Hepatic stellate cell (primary cell): ENCODE measurements around the gene FBRSL1.
A peak's percentile ranks its signal among the peaks of the same experiment; 100 is the strongest.

Experiments
- DNase-seq: peaks from one replicate; pipeline ENCODE4 v3.0.0; 2011; ENCODE audit warnings: low spot score

The FBRSL1 gene

GRCh38 chr12:132497514-132498405 lies 7.8 kb downstream of the FBRSL1 start:
- no peak for DNase-seq

GRCh38 chr12:132498931-132499330 lies 9.0 kb downstream of the FBRSL1 start:
- DNase-seq, result no peak

GRCh38 chr12:132500142-132500855 lies 10.3 kb downstream of the FBRSL1 start:
- DNase-seq, result no peak

GRCh38 chr12:132500856-132501180 lies 10.9 kb downstream of the FBRSL1 start:
- no peak for DNase-seq

- DNase-seq, result no peak
Observed at GRCh38 chr12:132501204-132501940, 11.4 kb downstream of the FBRSL1 start.

- no peak for DNase-seq
Observed at GRCh38 chr12:132502149-132502881, 12.4 kb downstream of the FBRSL1 start.

- DNase-seq, result no peak
Observed at GRCh38 chr12:132502882-132503193, 12.9 kb downstream of the FBRSL1 start.

GRCh38 chr12:132503618-132504204 lies 13.8 kb downstream of the FBRSL1 start:
- DNase-seq, result no peak

GRCh38 chr12:132505105-132505851 lies 15.3 kb downstream of the FBRSL1 start:
- no peak for DNase-seq

DNA sequence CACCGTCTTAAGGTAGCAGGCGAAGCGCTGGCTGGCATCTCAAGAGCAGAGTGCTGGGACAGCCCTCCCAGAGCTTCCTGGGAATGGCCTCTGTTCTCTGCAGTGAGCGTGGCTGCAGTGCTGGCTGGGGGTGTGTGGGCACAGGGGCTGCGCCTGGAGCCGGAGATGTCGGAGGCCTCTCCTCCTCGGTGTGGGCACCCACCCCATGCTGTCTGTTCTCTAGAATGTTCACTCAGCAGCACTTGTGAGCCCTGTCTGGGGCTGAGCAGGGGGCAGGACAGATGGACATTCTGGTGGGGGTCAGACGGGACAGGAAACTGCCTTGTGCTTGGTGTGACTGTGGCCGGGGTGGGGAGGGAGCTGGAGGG lies 15.9 kb downstream of the FBRSL1 start:
- DNase-seq, result no peak

GRCh38 chr12:132506328-132507160 lies 16.6 kb downstream of the FBRSL1 start:
- peak; percentile 97 for DNase-seq

- no peak for DNase-seq
Observed at GRCh38 chr12:132507161-132507538, 17.2 kb downstream of the FBRSL1 start.

GRCh38 chr12:132507656-132508490 lies 17.9 kb downstream of the FBRSL1 start:
- DNase-seq, result no peak

- DNase-seq, result no peak
Observed at GRCh38 chr12:132508491-132508740, 18.5 kb downstream of the FBRSL1 start.

DNA sequence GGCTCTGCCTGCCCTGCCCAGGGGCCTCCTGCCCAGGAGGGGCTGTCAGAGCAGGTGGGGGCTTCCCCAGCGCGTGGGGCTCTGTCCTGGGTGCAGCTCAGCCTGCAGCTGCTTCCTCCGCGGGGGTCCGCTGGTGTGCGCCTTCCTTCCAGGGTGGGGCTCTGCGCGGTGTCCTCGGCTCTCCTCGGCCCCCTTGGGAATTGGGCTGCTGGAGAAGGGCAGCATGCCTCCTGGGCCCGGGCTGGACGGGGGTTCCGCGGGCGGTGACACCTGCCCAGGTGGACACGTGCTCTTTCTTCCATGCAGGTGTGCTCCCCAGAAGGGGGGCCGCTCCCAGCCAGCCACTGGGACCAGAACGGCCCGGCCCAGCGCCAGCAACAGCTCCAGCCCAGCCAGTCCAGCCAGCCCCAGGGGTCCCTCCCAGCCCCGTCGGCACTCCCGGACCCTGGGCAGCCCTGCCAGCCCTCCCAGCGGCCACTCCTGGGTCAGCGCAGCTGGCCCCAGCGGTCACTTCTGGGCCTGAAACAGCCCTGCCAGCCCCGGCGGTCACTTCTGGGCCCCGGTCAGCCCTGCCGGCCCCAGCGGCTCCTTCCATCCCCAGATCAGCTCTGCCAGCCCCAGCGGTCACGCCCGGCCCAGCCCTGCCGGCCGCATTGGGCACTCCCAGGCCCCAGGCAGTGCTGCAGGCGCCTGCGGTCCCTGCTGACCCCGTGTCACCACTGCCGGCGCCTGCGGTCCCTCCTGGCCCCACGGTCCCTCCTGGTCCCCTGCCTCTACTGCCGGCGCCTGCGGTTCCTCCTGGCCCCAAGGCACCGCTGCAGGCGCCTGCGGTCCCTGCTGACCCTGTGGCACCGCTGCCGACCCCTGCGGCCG lies 19.1 kb downstream of the FBRSL1 start:
- no peak for DNase-seq

DNA sequence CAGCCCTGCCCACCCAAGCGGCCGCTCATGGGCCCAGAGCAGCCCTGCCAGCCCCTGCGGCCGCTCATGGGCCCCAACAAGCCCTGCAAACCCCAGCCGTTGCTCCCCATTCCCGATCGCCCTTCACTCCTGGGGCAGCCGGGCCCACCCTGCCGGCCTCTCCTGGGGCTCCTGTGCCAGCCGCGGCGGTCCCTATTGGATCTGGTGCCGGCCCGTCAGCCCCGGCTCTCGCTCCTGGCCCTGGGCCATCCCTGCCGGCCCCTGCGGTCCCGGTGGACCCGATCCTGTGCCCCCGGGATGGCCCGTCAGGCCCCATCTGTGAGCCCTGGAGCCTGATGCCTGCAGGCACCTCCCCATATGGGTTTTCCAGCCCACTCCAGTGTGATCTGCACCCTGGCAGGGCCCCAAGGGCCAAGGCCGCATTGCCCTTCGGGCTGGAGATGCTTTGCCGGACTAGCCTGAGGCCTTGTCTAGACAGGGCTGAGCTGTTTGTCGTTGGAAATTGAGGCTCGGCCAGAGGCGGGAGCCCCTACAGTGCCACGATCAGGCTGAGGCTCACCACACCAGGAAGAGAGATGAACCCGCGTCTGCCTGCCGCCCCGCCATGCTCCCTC lies 20.3 kb downstream of the FBRSL1 start:
- no peak for DNase-seq

DNA sequence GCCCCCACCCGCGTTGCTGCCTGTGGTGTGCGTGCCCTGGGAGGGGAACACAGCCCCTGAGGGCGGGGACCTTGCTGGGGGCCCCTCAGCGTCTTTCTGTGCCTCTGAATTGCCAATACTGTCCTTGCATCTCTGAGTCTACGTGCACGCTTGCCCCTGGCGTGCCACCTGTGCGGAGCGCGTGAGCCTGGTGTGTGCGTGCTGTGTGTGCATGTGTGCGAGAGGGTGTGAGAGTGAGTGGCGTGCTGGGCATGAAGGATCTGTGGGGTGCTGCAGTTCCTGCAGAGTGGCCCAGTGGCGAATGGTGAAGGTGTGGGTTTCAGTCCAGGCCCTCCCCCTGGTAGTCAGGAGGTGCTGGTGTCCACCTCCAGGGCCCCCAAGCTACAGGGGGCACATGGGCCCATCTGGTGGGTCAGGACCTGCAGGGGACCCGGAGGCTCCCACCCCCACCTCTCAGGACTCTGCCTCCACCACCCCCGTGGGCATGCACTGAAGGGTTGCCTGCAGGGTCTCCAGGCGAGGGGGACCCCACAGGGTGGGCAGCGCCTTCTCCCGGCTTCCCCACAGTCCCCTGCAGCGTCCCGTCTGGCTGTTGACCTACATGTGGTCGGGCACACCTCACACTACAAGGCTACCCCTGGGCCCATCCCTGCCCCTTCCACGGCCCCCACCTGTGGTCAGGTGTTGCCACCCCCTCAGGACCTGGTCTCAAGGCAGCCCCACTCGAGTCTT lies 21.0 kb downstream of the FBRSL1 start:
- no peak for DNase-seq
